DND-41 (cell line): Measurements from ENCODE around the gene MGAM2.

Source experiments
- ATAC-seq: fragments of 200-7000 bp; cut with Tn5 transposase; 3 replicates; pipeline ENCODE4 v1.9.1; 2021; ENCODE audit warnings: low read depth; ENCODE audit not compliant: insufficient read depth
- DNase-seq: peaks from one replicate; pipeline ENCODE4 v3.0.0-alpha.2; 2020
- H2AFZ ChIP-seq: 2 replicates; pipeline ENCODE4 v1.6.0; 2012; ENCODE audit warnings: low read depth, low read length
- H3K27ac ChIP-seq: 2 replicates; pipeline ENCODE4 v1.5.1; 2012; ENCODE audit warnings: low read length, inconsistent platforms
- H3K27me3 ChIP-seq: fragments of 200-600 bp; sonication (generic); 2 replicates; pipeline ENCODE4 v1.6.0; 2012; ENCODE audit warnings: low read length, mild to moderate bottlenecking, inconsistent platforms; ENCODE audit not compliant: insufficient read depth, poor library complexity
- H3K36me3 ChIP-seq: 2 replicates; pipeline ENCODE4 v1.5.1; 2012; ENCODE audit warnings: low read length, inconsistent platforms; ENCODE audit not compliant: insufficient read depth
- H3K4me1 ChIP-seq: 2 replicates; pipeline ENCODE4 v1.5.1; 2012; ENCODE audit warnings: mild to moderate bottlenecking, low read length; ENCODE audit not compliant: insufficient read depth
- H3K4me2 ChIP-seq: 2 replicates; pipeline ENCODE4 v1.6.0; 2012; ENCODE audit warnings: mild to moderate bottlenecking, moderate library complexity, low read length, inconsistent platforms; ENCODE audit not compliant: insufficient read depth
- H3K4me3 ChIP-seq, 2 experiments: fragments of 200-600 bp in 1 of 2; shearing (Covaris generic) in 1 of 2; 2 replicates each; pipeline ENCODE4 v1.5.1; 2012 to 2016; ENCODE audit warnings: inconsistent platforms in 2 of 2, low read length in 2 of 2, mild to moderate bottlenecking in 2 of 2, low read depth in 1 of 2, moderate library complexity in 1 of 2
- H3K79me2 ChIP-seq: 2 replicates; pipeline ENCODE4 v1.6.0; 2012; ENCODE audit warnings: low read length, inconsistent platforms; ENCODE audit not compliant: insufficient read depth
- H3K9ac ChIP-seq: 2 replicates; pipeline ENCODE4 v1.6.0; 2012; ENCODE audit warnings: low read depth, mild to moderate bottlenecking, inconsistent platforms, low read length, moderate library complexity
- H3K9me3 ChIP-seq: 2 replicates; pipeline ENCODE4 v1.5.1; 2012; ENCODE audit warnings: low read length, moderate library complexity, mild to moderate bottlenecking, inconsistent platforms; ENCODE audit not compliant: insufficient read depth, severe bottlenecking
- H4K20me1 ChIP-seq: 2 replicates; pipeline ENCODE4 v1.6.0; 2012; ENCODE audit warnings: low read length; ENCODE audit not compliant: insufficient read depth
- CTCF ChIP-seq: IDR thresholded peaks from 2 replicates; pipeline ENCODE4 v1.5.1; 2012; ENCODE audit warnings: borderline replicate concordance, low read length, moderate library complexity, mild to moderate bottlenecking; ENCODE audit not compliant: poor library complexity, severe bottlenecking; ENCODE audit errors: extremely low read depth
- EZH2 ChIP-seq: IDR thresholded peaks from 3 replicates; pipeline ENCODE4 v1.6.1; 2012; ENCODE audit warnings: borderline replicate concordance, low read depth, mild to moderate bottlenecking, moderate library complexity, low read length, inconsistent platforms; ENCODE audit not compliant: severe bottlenecking

Gene MGAM2

GRCh38 chr7:142172932-142173331 is 61.4 kb downstream of the MGAM2 start:
- Histone ChIP-seq H3K79me2 (no peaks in the 10 kb centered on the region), H3K4me3 (no peak overlapping the region), H3K4me2 (no peak overlapping the region), H3K27me3 (no peaks in the 10 kb centered on the region), H3K9ac (no peak overlapping the region), H4K20me1 (no peaks in the 10 kb centered on the region), H3K36me3 (no peaks in the 10 kb centered on the region), H3K9me3 (no peaks in the 10 kb centered on the region), H3K27ac (no peak overlapping the region), H3K4me1 (no peaks in the 10 kb centered on the region), H2AFZ (no peak overlapping the region)
- ATAC-seq (no peak), DNase-seq (no peak)
- TF ChIP-seq CTCF (no peak), EZH2 (no peak)

- ATAC-seq (no peak), DNase-seq (no peak)
- no peak for TF ChIP-seq CTCF
- no peak for TF ChIP-seq EZH2
- no peak overlapping the region for H2AFZ ChIP-seq
- H3K79me2 ChIP-seq: no peaks in the 10 kb centered on the region
- no peaks in the 10 kb centered on the region for H3K27me3 ChIP-seq
- H3K4me1 ChIP-seq: no peaks in the 10 kb centered on the region
- no peak overlapping the region for H3K9ac ChIP-seq
- H3K27ac ChIP-seq: no peak overlapping the region
- no peaks in the 10 kb centered on the region for H3K36me3 ChIP-seq
- H4K20me1 ChIP-seq: no peaks in the 10 kb centered on the region
- no peaks in the 10 kb centered on the region for H3K9me3 ChIP-seq
- no peak overlapping the region for H3K4me3 ChIP-seq
- no peak overlapping the region for H3K4me2 ChIP-seq
These were observed 62.9 kb downstream of the MGAM2 start for GRCh38 chr7:142174441-142174840.

GRCh38 chr7:142175594-142175993 is 64.1 kb downstream of the MGAM2 start:
- Histone ChIP-seq H3K4me2 (no peak overlapping the region), H3K27me3 (no peaks in the 10 kb centered on the region), H3K4me1 (no peaks in the 10 kb centered on the region), H3K36me3 (no peaks in the 10 kb centered on the region), H3K9me3 (no peaks in the 10 kb centered on the region), H2AFZ (no peak overlapping the region), H3K4me3 (no peak overlapping the region), H3K27ac (no peak overlapping the region), H4K20me1 (no peaks in the 10 kb centered on the region), H3K79me2 (no peaks in the 10 kb centered on the region), H3K9ac (no peak overlapping the region)
- DNase-seq: no peak
- TF ChIP-seq EZH2 (no peak), CTCF (no peak)
- no peak for ATAC-seq

GRCh38 chr7:142176901-142177300 is 65.4 kb downstream of the MGAM2 start:
- Histone ChIP-seq H3K9me3 (no peaks in the 10 kb centered on the region), H2AFZ (no peak overlapping the region), H4K20me1 (no peaks in the 10 kb centered on the region), H3K4me2 (no peak overlapping the region), H3K9ac (no peak overlapping the region), H3K4me3 (no peak overlapping the region), H3K79me2 (no peaks in the 10 kb centered on the region), H3K27me3 (no peaks in the 10 kb centered on the region), H3K4me1 (no peaks in the 10 kb centered on the region), H3K36me3 (no peaks in the 10 kb centered on the region), H3K27ac (no peak overlapping the region)
- ATAC-seq (no peak), DNase-seq (no peak)
- TF ChIP-seq EZH2 (no peak), CTCF (no peak)
